HepG2 (cell line): ENCODE results near the gene RASSF7. TPM values are rescaled to one million over a fixed set of nuclear protein-coding genes. Genes with fewer than 3 reads are reported as not detected.
A peak's percentile ranks its signal among the peaks of the same experiment; 100 is the strongest.

Experiments
- FUBP1 ChIP-seq: sonication (generic); formaldehyde crosslinking; IDR thresholded peaks from 2 replicates; pipeline ENCODE4 v1.5.1; 2020; ENCODE audit warnings: missing genetic modification reagents, mild to moderate bottlenecking, borderline replicate concordance
- GABPB1 ChIP-seq: IDR thresholded peaks from 2 replicates; pipeline ENCODE4 v1.6.1; 2016; ENCODE audit warnings: mild to moderate bottlenecking, missing genetic modification reagents, moderate library complexity, missing compliant biosample characterization
- GRHL1 ChIP-seq: sonication (generic); formaldehyde crosslinking; conservative IDR thresholded peaks from 2 replicates; pipeline ENCODE4 v1.8.0; 2022; ENCODE audit warnings: missing genetic modification reagents
- KLF6 ChIP-seq: IDR thresholded peaks from 2 replicates; pipeline ENCODE4 v1.8.0; 2016; ENCODE audit warnings: missing biosample characterization, missing genetic modification reagents
- MTA1 ChIP-seq: sonication (generic); formaldehyde crosslinking; IDR thresholded peaks from 2 replicates; pipeline ENCODE4 v1.4.0; 2020; ENCODE audit warnings: missing genetic modification reagents, mild to moderate bottlenecking, borderline replicate concordance
- SAP130 ChIP-seq: IDR thresholded peaks from 2 replicates; pipeline ENCODE4 v1.6.1; 2016; ENCODE audit warnings: low read depth
- ZNF160 ChIP-seq: sonication (generic); formaldehyde crosslinking; IDR thresholded peaks from 2 replicates; pipeline ENCODE4 v1.8.0; 2022; ENCODE audit warnings: mild to moderate bottlenecking, inconsistent platforms, missing genetic modification reagents
- ZNF234 ChIP-seq: sonication (generic); formaldehyde crosslinking; conservative IDR thresholded peaks from 2 replicates; pipeline ENCODE4 v1.5.1; 2020; ENCODE audit warnings: mild to moderate bottlenecking, missing genetic modification reagents
- ZNF24 ChIP-seq: fragments of 450-650 bp; IDR thresholded peaks from 2 replicates; pipeline ENCODE4 v1.6.1; 2017; ENCODE audit warnings: antibody characterized with exemption, mild to moderate bottlenecking
- ZNF274 ChIP-seq: sonication (generic); formaldehyde crosslinking; IDR thresholded peaks from 2 replicates; pipeline ENCODE4 v1.5.1; 2020; ENCODE audit warnings: mild to moderate bottlenecking, missing genetic modification reagents
- ZNF407 ChIP-seq: sonication (generic); formaldehyde crosslinking; IDR thresholded peaks from one replicate; pipeline ENCODE4 v1.5.1; 2020; ENCODE audit warnings: mild to moderate bottlenecking, missing genetic modification reagents; ENCODE audit errors: not compliant biosample characterization
- ZNF687 ChIP-seq: sonication (generic); formaldehyde crosslinking; IDR thresholded peaks from 2 replicates; pipeline ENCODE4 v1.5.1; 2020; ENCODE audit warnings: mild to moderate bottlenecking, missing genetic modification reagents, moderate library complexity
- polyA plus RNA-seq, 8 experiments: library from polyadenylated mRNA; depleted of rRNA in 3 of 8; stranded (reverse) in 7 of 8; unstranded in 1 of 8; fragments of >200 nt; fragmentation: Illumina TruSeq in 4 of 8; extraction: Trizol in 4 of 8; gene quantifications; 2 replicates each; pipeline versions ENCODE4 v1.2.1 to v1.2.3, GENCODE V29; 2011 to 2016; ENCODE audit warnings: low read depth in 4 of 8, missing spikeins in 1 of 8, mixed read lengths in 1 of 8; ENCODE audit not compliant: insufficient read depth in 1 of 8
- total RNA-seq, 5 experiments: library from RNA; depleted of rRNA; stranded (reverse); fragments of >200 nt; fragmentation: Illumina TruSeq; extraction: Trizol; gene quantifications; 2 replicates each; pipeline ENCODE4 v1.2.3, GENCODE V29; 2016; ENCODE audit warnings: low read depth in 1 of 5

Gene RASSF7
- total and polyA plus RNA-seq, 2 of the 13 experiments (the other 11 are each of a cell fraction or from before 2014, with no cell fraction given) = 20.2 to 28.6 TPM

- TF ChIP-seq ZNF407 (CRISPR knock-in tag) (no peak), GRHL1 (CRISPR knock-in tag) (no peak), ZNF160 (CRISPR knock-in tag) (no peak), ZNF274 (CRISPR knock-in tag) (peak; percentile 41; the same call in 1 of the 2 replicates), SAP130 (CRISPR knock-in tag) (peak; percentile 67), ZNF24 (no peak), GABPB1 (peak; percentile 53), ZNF234 (CRISPR knock-in tag) (no peak), KLF6 (CRISPR knock-in tag) (no peak), ZNF687 (CRISPR knock-in tag) (peak; percentile 88), FUBP1 (no peak), MTA1 (CRISPR knock-in tag) (peak; percentile 78; the same call in 1 of the 2 replicates)
These were observed 8.6 kb downstream of the RASSF7 start (continued) for GRCh38 chr11:569158-569885.
